Cardiac fibroblast (primary cell): ENCODE data around the gene TSSK2.
A peak's percentile ranks its signal among the peaks of the same experiment; 100 is the strongest.

Source experiments
- DNase-seq, 2 donors: peaks; one replicate each; pipeline versions ENCODE4 v3.0.0 to v3.0.0-alpha.2; 2010; ENCODE audit warnings: low read depth in 2 of 2
- H3K4me3 ChIP-seq, 2 donors: replicated peaks in 1 of 2; 1 replicate in 1 of 2; 2 replicates in 1 of 2; pipeline ENCODE4 v1.5.1; 2011; ENCODE audit warnings: low read depth in 2 of 2, low read length in 2 of 2, mild to moderate bottlenecking in 2 of 2, moderate library complexity in 1 of 2
- CTCF ChIP-seq: IDR thresholded peaks from one replicate; pipeline ENCODE4 v1.5.1; 2011; ENCODE audit warnings: low read depth, mild to moderate bottlenecking, low read length, inconsistent platforms

TSSK2 gene

DNA sequence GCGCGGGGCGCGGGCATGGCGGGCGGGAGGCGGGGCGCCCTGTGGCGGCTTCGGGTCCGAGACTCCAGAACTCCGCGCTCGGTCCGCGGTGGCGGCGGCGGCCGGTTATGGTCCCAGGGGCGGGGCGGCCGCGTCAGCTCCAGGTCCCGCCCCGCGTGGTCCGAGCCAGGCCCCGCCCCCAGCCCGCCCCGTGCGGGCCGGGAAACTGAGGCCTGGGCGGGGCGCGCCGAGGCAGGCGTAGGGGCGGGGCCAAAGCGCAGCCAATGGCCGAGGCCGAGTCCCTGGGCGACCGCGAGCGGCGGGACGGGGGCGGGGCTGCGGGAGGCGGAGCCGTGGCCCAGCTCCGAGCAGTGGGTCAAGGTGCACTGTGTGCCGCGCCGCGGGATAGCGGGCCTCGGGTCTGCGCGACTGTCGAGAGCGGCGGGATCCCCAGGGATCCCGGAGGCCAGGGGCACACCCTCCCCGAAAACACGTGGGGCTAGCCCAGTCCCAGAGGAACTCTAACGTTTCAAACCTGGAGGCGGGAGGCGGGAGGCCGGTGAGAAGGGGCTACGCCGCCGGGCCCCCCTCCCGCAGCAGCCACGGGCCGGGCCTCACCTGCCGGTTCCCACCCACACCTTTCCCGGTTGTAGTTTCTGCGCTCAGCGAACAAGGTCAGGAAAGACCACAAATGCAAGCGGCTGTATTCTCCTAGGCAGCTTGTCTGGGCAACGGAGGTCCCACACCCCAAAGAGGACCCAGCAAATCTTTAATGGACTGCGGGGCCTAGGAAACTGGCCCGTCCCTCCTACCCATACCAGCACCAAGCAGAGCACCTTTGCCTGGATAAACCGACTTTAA is 47.8 kb downstream of the TSSK2 start, which contains the start of gene SLC25A1:
Gene SLC25A1, minus strand, starts transcription at position 80 of the 840 bp plus-strand sequence. Its CDS starts 63 bp downstream, at position 17.
- H3K4me3 ChIP-seq, result peak within 1 kb of the TSS; percentile 55 to 73
- peak; percentile 85 to 93 for DNase-seq
- no peak for TF ChIP-seq CTCF

- peak; percentile 71 for TF ChIP-seq CTCF
- peak overlapping the region; percentile 55 to 73 for H3K4me3 ChIP-seq
- DNase-seq, result peak; percentile 89 to 94
Measured at GRCh38 chr22:19179497-19180048, 48.5 kb downstream of the TSSK2 start.

DNA sequence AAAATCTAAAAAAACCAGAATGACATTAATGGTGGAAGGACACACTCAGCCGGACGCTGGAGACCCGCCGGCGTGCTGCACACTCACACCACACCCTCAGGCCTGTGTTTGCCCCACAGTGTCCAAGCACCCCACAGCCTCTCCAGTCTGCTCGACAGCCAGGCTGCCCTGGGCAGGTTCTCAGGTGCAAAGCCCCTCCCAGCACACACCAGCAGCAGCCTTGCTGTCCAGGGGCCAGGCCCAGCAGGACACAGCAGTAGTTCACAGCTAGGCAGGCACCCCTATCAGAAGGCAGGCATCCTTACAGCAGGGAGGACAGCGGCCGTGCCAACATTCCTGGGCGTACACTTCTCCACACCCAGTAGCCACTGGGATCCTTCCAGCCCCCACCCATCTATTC is 49.1 kb downstream of the TSSK2 start:
- no peak overlapping the region for H3K4me3 ChIP-seq
- no peak for TF ChIP-seq CTCF
- DNase-seq, result no peak

GRCh38 chr22:19180740-19181410 is 49.8 kb downstream of the TSSK2 start:
- H3K4me3 ChIP-seq, result no peak overlapping the region
- TF ChIP-seq CTCF, result no peak
- DNase-seq, result no peak

GRCh38 chr22:19181786-19182471 is 50.8 kb downstream of the TSSK2 start:
- no peak for DNase-seq
- no peak for TF ChIP-seq CTCF
- H3K4me3 ChIP-seq, result no peak overlapping the region
